ENCODE data around the gene FAM9C.
A peak's percentile ranks its signal among the peaks of the same experiment; 100 is the strongest.

FAM9C gene

DNA sequence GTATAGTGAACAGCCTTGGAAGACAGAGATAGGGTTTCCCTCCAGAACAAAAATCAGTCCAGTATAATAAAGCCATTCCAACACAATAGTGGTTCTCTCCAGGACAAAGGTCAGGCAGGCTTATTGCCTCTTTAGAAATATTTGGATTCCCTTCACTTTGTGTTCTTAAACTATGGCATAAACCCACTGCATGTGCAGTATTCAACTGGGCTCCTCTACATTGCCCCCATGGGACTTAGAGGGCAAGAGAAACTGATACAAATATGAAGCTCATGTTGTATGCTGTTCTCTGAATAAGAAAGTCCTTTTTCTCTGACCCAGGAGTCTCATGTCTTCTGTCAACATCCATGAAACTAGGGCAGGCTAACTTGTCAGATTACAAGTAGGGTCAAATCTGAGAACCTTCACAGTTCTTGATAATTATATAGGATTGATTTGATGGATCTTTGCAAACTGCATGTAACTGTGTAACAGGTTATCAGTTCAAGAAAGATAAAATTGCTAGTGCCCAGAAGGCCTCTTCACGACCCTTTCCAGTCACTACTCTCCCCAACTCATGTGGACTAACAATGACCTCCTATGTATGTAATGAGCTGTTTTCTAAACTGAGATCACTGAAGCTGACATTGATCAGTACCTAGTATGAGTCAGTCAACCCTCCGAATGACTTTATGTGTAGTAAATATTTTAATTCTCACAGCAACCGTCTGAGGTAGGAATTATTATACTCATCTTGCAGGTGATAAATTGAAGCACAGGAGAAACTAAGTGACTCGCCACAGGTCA, 31.9 kb upstream of the FAM9C start:
- DNase-seq = no peak
- CTCF ChIA-PET = interaction anchor here (0.8 to 1.4 kb wide), 3 partner anchors 19 to 130 kb away, joined by 3 to 4 read pairs (median 4); no protein-coding TSS in a partner anchor
- Histone ChIP-seq H3K36me3 (ENCODE audit: control insufficient read depth in 4 of 4, insufficient read depth in 4 of 4, low read length in 3 of 4) (no peaks in the 10 kb centered on the region), H3K27ac (ENCODE audit: insufficient read depth in 1 of 2, low read depth in 1 of 2, low read length in 2 of 2, poor library complexity in 1 of 2, severe bottlenecking in 2 of 2) (no peak overlapping the region), H3K9me3 (ENCODE audit: control extremely low read depth in 1 of 5, control insufficient read depth in 4 of 5, insufficient read depth in 2 of 5, low read depth in 1 of 5, low read length in 4 of 5) (peaks cover 0 to 2% (median 0%) of the 10 kb centered on the region in 5 experiments), H3K27me3 (replicated peaks in 2 of 5; ENCODE audit: control insufficient read depth in 4 of 5, insufficient read depth in 5 of 5, low read length in 4 of 5) (peaks cover 0 to 3% (median 0%) of the 10 kb centered on the region in 5 experiments), H3K4me1 (ENCODE audit: control extremely low read depth in 1 of 4, control insufficient read depth in 4 of 4, insufficient read depth in 4 of 4, low read length in 3 of 4) (peaks cover 8 to 38% (median 19%) of the 10 kb centered on the region in 4 experiments), H3K4me3 (ENCODE audit: control insufficient read depth in 1 of 7, extremely low read depth in 1 of 7, insufficient read depth in 4 of 7, low read depth in 2 of 7, low read length in 6 of 7) (no peak overlapping the region)
- POLR2A ChIA-PET = no interaction called here
- 92% methylated on average over 3 of the region's 4 CpGs for WGBS (ENCODE audit: insufficient coverage)

DNA sequence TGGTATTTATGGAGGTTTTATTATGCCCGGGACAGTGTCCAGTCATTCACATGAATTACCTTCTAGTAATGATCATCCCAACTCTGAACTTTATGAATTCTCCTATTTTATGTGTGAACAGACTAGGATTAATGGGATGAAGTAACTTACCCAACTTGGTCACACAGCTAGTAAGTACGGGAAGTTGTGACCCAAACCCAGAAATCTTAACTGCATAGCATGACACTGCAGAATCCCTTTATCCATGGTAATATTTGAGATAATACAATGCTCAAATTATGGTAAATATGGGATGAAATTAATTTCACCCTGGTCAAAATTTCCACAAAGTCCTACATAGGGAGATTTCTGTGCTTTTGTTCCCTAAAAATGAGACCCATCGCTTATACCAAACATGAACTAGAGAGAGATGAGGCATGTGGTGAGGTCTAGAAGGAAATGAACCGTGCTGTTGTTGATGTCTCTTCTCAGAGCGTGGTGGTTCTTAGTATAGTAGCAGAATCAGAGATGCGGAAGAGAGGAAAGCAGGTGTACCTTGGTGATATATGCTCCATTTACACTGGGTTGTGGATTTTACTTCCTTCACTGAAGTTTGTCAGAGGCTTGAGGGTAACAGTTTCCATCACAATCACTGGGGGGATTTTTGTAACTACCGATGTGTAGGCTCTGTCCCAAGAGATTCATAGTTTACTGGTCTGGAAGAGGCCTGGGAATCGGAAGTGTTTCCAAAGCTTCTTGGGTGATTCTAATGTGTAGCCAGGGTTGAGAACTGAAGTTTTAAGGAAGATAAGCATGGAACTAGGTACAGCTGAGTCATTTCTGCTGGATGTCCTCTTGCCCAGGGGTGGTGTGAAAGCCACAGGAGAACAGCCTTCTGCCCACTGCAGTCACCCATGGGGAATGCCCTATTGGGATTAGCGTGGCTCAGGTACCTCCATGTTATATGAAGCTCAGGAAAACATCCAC, 30.2 kb upstream of the FAM9C start:
- 67% methylated on average over 5 of the region's 9 CpGs for WGBS (ENCODE audit: insufficient coverage)
- Histone ChIP-seq H3K4me3 (ENCODE audit: control insufficient read depth in 1 of 7, extremely low read depth in 1 of 7, insufficient read depth in 4 of 7, low read depth in 2 of 7, low read length in 6 of 7) (no peak overlapping the region), H3K27me3 (replicated peaks in 2 of 5; ENCODE audit: control insufficient read depth in 4 of 5, insufficient read depth in 5 of 5, low read length in 4 of 5) (peaks cover 0 to 3% (median 0%) of the 10 kb centered on the region in 5 experiments), H3K9me3 (ENCODE audit: control extremely low read depth in 1 of 5, control insufficient read depth in 4 of 5, insufficient read depth in 2 of 5, low read depth in 1 of 5, low read length in 4 of 5) (peaks cover 0 to 2% (median 0%) of the 10 kb centered on the region in 5 experiments), H3K36me3 (ENCODE audit: control insufficient read depth in 4 of 4, insufficient read depth in 4 of 4, low read length in 3 of 4) (no peaks in the 10 kb centered on the region), H3K4me1 (ENCODE audit: control extremely low read depth in 1 of 4, control insufficient read depth in 4 of 4, insufficient read depth in 4 of 4, low read length in 3 of 4) (peaks cover 4 to 25% (median 16%) of the 10 kb centered on the region in 4 experiments), H3K27ac (ENCODE audit: insufficient read depth in 1 of 2, low read depth in 1 of 2, low read length in 2 of 2, poor library complexity in 1 of 2, severe bottlenecking in 2 of 2) (no peak overlapping the region)
- peak in 2 of 3 donors; percentile 45 to 67 for DNase-seq
- POLR2A ChIA-PET = no interaction called here
- CTCF ChIA-PET = interaction anchor here (1.0 to 1.4 kb wide), 3 partner anchors 9 to 128 kb away, joined by 3 read pairs; no protein-coding TSS in a partner anchor

DNA sequence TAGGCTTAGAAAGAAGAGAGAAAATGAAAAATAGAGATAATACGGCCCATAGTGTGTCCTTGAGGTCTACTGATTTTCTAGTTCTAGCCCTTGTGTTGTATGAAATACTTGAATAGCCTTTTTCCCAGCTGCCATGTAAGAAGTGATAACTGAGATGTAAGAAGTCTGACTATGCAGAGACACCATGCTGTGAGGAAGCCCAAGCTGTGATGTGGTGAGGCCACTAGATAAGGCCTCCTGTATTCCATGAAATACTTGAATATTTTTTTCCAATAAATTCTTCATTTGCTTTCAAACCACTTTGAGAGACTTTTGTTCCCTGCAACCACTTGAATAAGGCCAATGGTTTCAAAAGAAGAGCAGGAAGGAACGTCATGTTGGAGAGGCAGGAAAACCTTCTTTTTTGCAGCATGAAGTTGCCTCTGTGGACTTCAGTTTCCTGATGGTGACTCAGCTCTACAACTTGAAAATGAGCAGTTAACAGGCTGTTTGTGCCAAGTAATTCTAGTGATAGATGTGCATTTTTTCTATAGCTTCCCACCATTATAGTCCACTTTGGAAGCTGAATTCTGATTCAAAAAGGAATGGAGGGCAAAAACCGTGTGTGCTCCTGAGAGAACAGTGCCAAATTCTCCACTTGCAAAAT, 25.5 kb upstream of the FAM9C start:
- Histone ChIP-seq H3K4me3 (ENCODE audit: control insufficient read depth in 1 of 7, extremely low read depth in 1 of 7, insufficient read depth in 4 of 7, low read depth in 2 of 7, low read length in 6 of 7) (no peak overlapping the region), H3K27me3 (replicated peaks in 2 of 5; ENCODE audit: control insufficient read depth in 4 of 5, insufficient read depth in 5 of 5, low read length in 4 of 5) (no peaks in the 10 kb centered on the region), H3K9me3 (ENCODE audit: control extremely low read depth in 1 of 5, control insufficient read depth in 4 of 5, insufficient read depth in 2 of 5, low read depth in 1 of 5, low read length in 4 of 5) (peaks cover 0 to 7% (median 0%) of the 10 kb centered on the region in 5 experiments), H3K27ac (ENCODE audit: insufficient read depth in 1 of 2, low read depth in 1 of 2, low read length in 2 of 2, poor library complexity in 1 of 2, severe bottlenecking in 2 of 2) (no peak overlapping the region), H3K4me1 (ENCODE audit: control extremely low read depth in 1 of 4, control insufficient read depth in 4 of 4, insufficient read depth in 4 of 4, low read length in 3 of 4) (peaks cover 3 to 9% (median 6%) of the 10 kb centered on the region in 4 experiments), H3K36me3 (ENCODE audit: control insufficient read depth in 4 of 4, insufficient read depth in 4 of 4, low read length in 3 of 4) (no peaks in the 10 kb centered on the region)
- WGBS (ENCODE audit: insufficient coverage) = 91% methylated on average over 2 of the region's 3 CpGs
- DNase-seq = no peak
- ChIA-PET CTCF (no interaction called here), POLR2A (interaction anchor here (0.6 kb wide), 1 partner anchor 17 kb away, joined by 4 read pairs; no protein-coding TSS in a partner anchor)

DNA sequence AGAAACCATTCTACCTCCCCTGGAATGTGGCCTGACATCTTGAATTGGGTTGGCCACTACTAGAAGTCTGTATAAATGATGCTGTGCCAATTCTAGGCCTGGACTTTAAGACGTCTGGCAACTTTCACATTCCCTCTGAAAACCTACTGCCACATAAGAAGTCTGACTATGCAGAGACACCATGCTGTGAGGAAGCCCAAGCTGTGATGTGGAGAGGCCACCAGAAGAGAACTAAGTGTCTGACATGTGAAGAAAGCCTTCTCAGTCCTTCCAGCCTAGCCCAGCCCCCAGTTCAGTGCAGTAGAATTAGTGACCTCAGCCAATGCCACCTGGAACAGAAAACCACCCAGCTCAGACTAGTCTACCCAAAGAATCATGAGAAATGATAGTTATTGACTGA, 24.2 kb upstream of the FAM9C start:
- ChIA-PET POLR2A (no interaction called here), CTCF (no interaction called here)
- DNase-seq = no peak
- H3K27ac ChIP-seq (ENCODE audit: insufficient read depth in 1 of 2, low read depth in 1 of 2, low read length in 2 of 2, poor library complexity in 1 of 2, severe bottlenecking in 2 of 2) = no peak overlapping the region
- 56% methylated on average over 1 of the region's 1 CpG for WGBS (ENCODE audit: insufficient coverage)
- peaks cover 0 to 3% (median 3%) of the 10 kb centered on the region in 4 experiments for H3K4me1 ChIP-seq (ENCODE audit: control extremely low read depth in 1 of 4, control insufficient read depth in 4 of 4, insufficient read depth in 4 of 4, low read length in 3 of 4)
- no peaks in the 10 kb centered on the region for H3K36me3 ChIP-seq (ENCODE audit: control insufficient read depth in 4 of 4, insufficient read depth in 4 of 4, low read length in 3 of 4)
- H3K9me3 ChIP-seq (ENCODE audit: control extremely low read depth in 1 of 5, control insufficient read depth in 4 of 5, insufficient read depth in 2 of 5, low read depth in 1 of 5, low read length in 4 of 5) = peaks cover 0 to 7% (median 0%) of the 10 kb centered on the region in 5 experiments
- H3K27me3 ChIP-seq (replicated peaks in 2 of 5; ENCODE audit: control insufficient read depth in 4 of 5, insufficient read depth in 5 of 5, low read length in 4 of 5) = no peaks in the 10 kb centered on the region
- no peak overlapping the region for H3K4me3 ChIP-seq (ENCODE audit: control insufficient read depth in 1 of 7, extremely low read depth in 1 of 7, insufficient read depth in 4 of 7, low read depth in 2 of 7, low read length in 6 of 7)

DNA sequence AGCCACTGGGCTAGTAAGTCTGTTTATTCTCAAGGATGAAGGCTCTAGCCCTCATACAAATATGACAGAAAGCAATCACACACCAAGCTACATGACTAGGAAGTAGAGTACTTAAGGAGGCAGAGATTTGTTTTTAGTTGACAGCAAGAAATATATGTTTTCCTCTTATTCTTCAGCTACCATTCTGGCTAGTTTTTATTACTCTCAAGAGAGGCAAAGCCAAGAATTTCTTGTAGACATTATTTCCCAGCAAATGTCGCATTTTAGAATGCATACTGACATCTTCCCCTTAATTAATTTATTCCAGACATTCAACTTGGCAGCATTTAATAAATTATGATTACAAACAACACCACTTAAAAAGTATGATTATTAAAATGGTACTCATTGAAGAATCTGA, 23.4 kb upstream of the FAM9C start:
- POLR2A ChIA-PET = no interaction called here
- CTCF ChIA-PET = no interaction called here

DNA sequence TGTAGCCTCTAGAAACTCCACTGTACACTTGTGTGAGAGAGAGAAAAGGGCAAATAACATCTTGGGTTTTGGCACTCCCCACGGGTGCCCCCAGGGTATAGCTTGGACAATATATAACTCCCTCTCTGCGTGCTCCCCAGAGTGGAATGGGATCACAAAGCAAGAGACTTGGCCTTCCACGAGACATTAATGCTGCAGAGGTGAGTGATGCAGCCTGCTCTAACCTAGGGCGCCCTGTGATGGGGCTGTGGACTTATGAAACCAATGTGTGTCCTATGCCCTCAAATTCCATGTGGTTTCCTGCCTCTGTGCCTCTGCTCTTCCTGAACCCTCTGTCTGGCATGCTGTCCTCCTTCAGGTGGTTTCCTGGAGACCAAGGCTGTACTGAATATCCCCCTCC, 22.0 kb upstream of the FAM9C start:
- CTCF ChIA-PET = no interaction called here
- Histone ChIP-seq H3K27ac (ENCODE audit: insufficient read depth in 1 of 2, low read depth in 1 of 2, low read length in 2 of 2, poor library complexity in 1 of 2, severe bottlenecking in 2 of 2) (no peak overlapping the region), H3K36me3 (ENCODE audit: control insufficient read depth in 4 of 4, insufficient read depth in 4 of 4, low read length in 3 of 4) (no peaks in the 10 kb centered on the region), H3K4me3 (ENCODE audit: control insufficient read depth in 1 of 7, extremely low read depth in 1 of 7, insufficient read depth in 4 of 7, low read depth in 2 of 7, low read length in 6 of 7) (no peak overlapping the region), H3K27me3 (replicated peaks in 2 of 5; ENCODE audit: control insufficient read depth in 4 of 5, insufficient read depth in 5 of 5, low read length in 4 of 5) (no peaks in the 10 kb centered on the region), H3K9me3 (ENCODE audit: control extremely low read depth in 1 of 5, control insufficient read depth in 4 of 5, insufficient read depth in 2 of 5, low read depth in 1 of 5, low read length in 4 of 5) (peaks cover 0 to 10% (median 0%) of the 10 kb centered on the region in 5 experiments), H3K4me1 (ENCODE audit: control extremely low read depth in 1 of 4, control insufficient read depth in 4 of 4, insufficient read depth in 4 of 4, low read length in 3 of 4) (peaks cover 0 to 3% (median 3%) of the 10 kb centered on the region in 4 experiments)
- 69% methylated on average over 3 of the region's 4 CpGs for WGBS (ENCODE audit: insufficient coverage)
- POLR2A ChIA-PET = no interaction called here
- no peak for DNase-seq

More for the DNA sequence above, 23.4 kb upstream of the FAM9C start:
- Histone ChIP-seq H3K9me3 (ENCODE audit: control extremely low read depth in 1 of 5, control insufficient read depth in 4 of 5, insufficient read depth in 2 of 5, low read depth in 1 of 5, low read length in 4 of 5) (peaks cover 0 to 7% (median 0%) of the 10 kb centered on the region in 5 experiments), H3K4me3 (ENCODE audit: control insufficient read depth in 1 of 7, extremely low read depth in 1 of 7, insufficient read depth in 4 of 7, low read depth in 2 of 7, low read length in 6 of 7) (no peak overlapping the region), H3K27ac (ENCODE audit: insufficient read depth in 1 of 2, low read depth in 1 of 2, low read length in 2 of 2, poor library complexity in 1 of 2, severe bottlenecking in 2 of 2) (no peak overlapping the region), H3K27me3 (replicated peaks in 2 of 5; ENCODE audit: control insufficient read depth in 4 of 5, insufficient read depth in 5 of 5, low read length in 4 of 5) (no peaks in the 10 kb centered on the region), H3K4me1 (ENCODE audit: control extremely low read depth in 1 of 4, control insufficient read depth in 4 of 4, insufficient read depth in 4 of 4, low read length in 3 of 4) (peaks cover 0 to 3% (median 3%) of the 10 kb centered on the region in 4 experiments), H3K36me3 (ENCODE audit: control insufficient read depth in 4 of 4, insufficient read depth in 4 of 4, low read length in 3 of 4) (no peaks in the 10 kb centered on the region)
- WGBS (ENCODE audit: insufficient coverage) = 83% methylated on average over 1 of the region's 1 CpG
- no peak for DNase-seq
